Activated naive CD4-positive, alpha-beta T cell treated with anti-CD3 and anti-CD28 coated beads, Interleukin-2, amount 10 ng/mL, durations not matched to agents 7 days and 5 days (primary cell): ENCODE data around the gene MEMO1.
"Not testable (repeated sequence)": the region's sequence is repeated elsewhere in the genome, so short reads cannot be mapped to it uniquely, and the experiment has no call there.

Experiments
- CTCF ChIA-PET: fragments of 350-600 bp; sonication (Branson Sonifier 250); formaldehyde crosslinking; loops from one replicate; lab custom pipeline; 2021; ENCODE audit warnings: antibody characterized with exemption; lab: Charles Lee
- DNase-seq: peaks from one replicate; pipeline ENCODE4 v3.0.0-alpha.2; 2020
- H3K27ac Mint-ChIP-seq: one replicate; pipeline ENCODE4 v1.8.0; 2021; ENCODE audit warnings: mild to moderate bottlenecking, moderate library complexity, mixed read lengths
- H3K27me3 Mint-ChIP-seq: one replicate; pipeline ENCODE4 v1.8.0; 2021; ENCODE audit warnings: mild to moderate bottlenecking, mixed read lengths
- H3K36me3 Mint-ChIP-seq: one replicate; pipeline ENCODE4 v1.8.0; 2021; ENCODE audit warnings: mixed read lengths
- H3K4me1 Mint-ChIP-seq: one replicate; pipeline ENCODE4 v1.8.0; 2021; ENCODE audit warnings: mixed read lengths
- H3K4me3 Mint-ChIP-seq: one replicate; pipeline ENCODE4 v1.8.0; 2021; ENCODE audit warnings: mild to moderate bottlenecking, moderate library complexity, mixed read lengths
- H3K9me3 Mint-ChIP-seq: one replicate; pipeline ENCODE4 v1.8.0; 2021; ENCODE audit warnings: mixed read lengths

Gene MEMO1

DNA sequence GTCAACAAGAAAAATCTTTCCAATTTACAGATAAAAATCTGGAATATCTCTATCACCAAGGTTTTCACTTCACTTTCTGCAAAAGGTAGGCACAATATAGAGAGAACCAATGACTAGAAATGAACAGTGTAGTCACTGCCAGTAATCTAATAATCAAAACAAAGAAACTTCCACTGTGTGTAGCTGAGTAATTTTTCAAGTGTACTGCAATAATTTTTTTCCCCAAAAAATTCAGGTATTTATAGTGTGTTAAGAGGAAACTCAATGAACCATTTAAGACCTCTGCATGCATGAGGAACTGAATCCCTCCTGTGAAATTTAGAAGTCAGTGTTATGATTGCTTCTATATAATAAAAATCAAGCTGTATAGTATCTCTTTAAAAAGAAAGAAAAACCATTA lies 121.8 kb downstream of the MEMO1 start:
- Mint-ChIP-seq H3K4me1 (peaks cover 12% of the 10 kb centered on the region), H3K4me3 (no peak overlapping the region)
- CTCF ChIA-PET: no interaction called here

DNA sequence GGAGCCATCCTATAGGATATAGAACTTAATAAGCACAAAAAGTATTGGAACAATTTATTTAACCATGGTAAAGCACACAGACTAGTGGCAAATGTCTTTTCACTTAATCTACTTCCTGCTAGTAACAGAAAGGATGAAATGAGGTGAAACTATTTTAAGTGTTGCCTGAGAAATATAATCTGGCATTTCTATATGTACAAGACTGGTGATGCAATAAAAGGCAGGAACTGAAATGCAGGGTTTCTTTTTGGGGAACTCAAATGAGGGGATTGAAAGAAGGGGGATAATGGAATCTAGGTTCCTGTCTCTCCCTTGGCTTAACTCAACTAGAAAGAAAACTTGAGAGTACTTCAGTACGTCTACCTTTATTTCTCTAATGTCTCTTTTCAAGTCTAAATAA lies 122.3 kb downstream of the MEMO1 start:
- DNase-seq: no peak
- H3K9me3 Mint-ChIP-seq: no peaks in the 10 kb centered on the region
- H3K4me1 Mint-ChIP-seq: peaks cover 12% of the 10 kb centered on the region
- H3K36me3 Mint-ChIP-seq: peaks cover 24% of the 10 kb centered on the region
- CTCF ChIA-PET: no interaction called here
- H3K27ac Mint-ChIP-seq: no peak overlapping the region
- H3K27me3 Mint-ChIP-seq: no peaks in the 10 kb centered on the region
- no peak overlapping the region for H3K4me3 Mint-ChIP-seq

More for the DNA sequence above, 121.8 kb downstream of the MEMO1 start:
- no peak overlapping the region for H3K27ac Mint-ChIP-seq
- no peaks in the 10 kb centered on the region for H3K9me3 Mint-ChIP-seq
- H3K27me3 Mint-ChIP-seq: no peaks in the 10 kb centered on the region
- DNase-seq: no peak
- peaks cover 27% of the 10 kb centered on the region for H3K36me3 Mint-ChIP-seq

DNA sequence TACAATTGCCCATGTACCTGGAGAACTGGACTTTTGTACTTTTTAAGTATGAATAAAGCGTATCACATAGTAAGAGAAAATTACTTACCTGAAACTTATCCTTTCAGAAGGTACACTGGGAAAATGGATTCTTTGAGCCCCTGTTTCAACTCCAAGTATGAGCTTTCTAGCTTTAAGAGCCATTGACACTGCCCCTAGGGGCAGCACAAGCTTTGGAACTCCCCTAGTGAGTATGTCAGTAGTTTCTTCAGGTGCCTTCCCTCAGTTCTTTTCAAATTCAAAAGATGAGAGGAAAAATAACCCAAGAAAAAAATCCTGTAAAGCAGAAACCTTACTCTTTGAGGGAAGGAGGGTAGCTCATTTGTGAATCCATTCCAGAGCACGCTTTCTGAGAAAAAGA lies 124.1 kb downstream of the MEMO1 start:
- H3K36me3 Mint-ChIP-seq: peaks cover 18% of the 10 kb centered on the region
- no peak overlapping the region for H3K4me3 Mint-ChIP-seq
- peaks cover 12% of the 10 kb centered on the region for H3K4me1 Mint-ChIP-seq
- no peaks in the 10 kb centered on the region for H3K9me3 Mint-ChIP-seq
- H3K27me3 Mint-ChIP-seq: no peaks in the 10 kb centered on the region
- no peak overlapping the region for H3K27ac Mint-ChIP-seq
- no peak for DNase-seq
- CTCF ChIA-PET: no interaction called here

DNA sequence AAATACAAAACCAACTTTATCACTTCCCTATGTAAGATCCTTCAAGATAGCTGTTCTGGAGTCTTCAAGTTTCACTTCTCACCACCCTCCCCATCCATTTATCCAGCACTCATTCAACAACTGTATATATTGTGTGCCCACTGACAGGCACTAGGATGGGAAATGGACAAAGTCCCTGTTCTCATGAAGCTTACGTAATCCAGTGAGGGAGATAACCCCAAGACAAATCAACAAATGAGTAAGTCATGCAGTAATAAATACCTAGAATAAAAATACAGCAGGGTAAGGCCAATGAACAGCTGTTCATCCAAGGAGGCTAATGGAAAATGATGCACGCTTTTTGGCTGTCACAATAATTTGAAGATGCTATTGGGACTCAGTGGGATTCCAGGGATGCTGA lies 133.8 kb downstream of the MEMO1 start:
- Mint-ChIP-seq H3K9me3 (no peaks in the 10 kb centered on the region), H3K27ac (no peak overlapping the region), H3K4me1 (no peaks in the 10 kb centered on the region), H3K36me3 (peaks cover 20% of the 10 kb centered on the region), H3K4me3 (no peak overlapping the region), H3K27me3 (no peaks in the 10 kb centered on the region)
- DNase-seq: no peak
- CTCF ChIA-PET: no interaction called here

DNA sequence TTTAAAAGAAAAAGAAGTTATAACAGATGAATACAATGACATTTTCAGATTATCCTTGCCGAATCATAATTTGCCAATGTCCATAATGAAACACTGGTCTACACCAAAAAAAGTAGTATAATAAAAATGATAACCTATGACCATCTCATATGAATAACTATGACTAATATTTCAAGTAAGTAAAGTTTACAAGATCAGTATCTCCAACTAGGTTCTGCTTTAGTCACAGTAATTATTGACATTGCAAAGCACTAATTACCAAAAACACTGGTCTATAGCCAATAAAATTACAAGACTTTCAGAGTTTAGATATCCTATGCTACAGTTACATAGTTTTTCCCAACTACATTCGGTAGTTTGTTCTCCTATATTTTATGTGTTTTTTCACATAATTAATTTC lies 136.7 kb downstream of the MEMO1 start:
- Mint-ChIP-seq H3K4me1 (no peaks in the 10 kb centered on the region), H3K27ac (no peak overlapping the region)
- CTCF ChIA-PET: no interaction called here

DNA sequence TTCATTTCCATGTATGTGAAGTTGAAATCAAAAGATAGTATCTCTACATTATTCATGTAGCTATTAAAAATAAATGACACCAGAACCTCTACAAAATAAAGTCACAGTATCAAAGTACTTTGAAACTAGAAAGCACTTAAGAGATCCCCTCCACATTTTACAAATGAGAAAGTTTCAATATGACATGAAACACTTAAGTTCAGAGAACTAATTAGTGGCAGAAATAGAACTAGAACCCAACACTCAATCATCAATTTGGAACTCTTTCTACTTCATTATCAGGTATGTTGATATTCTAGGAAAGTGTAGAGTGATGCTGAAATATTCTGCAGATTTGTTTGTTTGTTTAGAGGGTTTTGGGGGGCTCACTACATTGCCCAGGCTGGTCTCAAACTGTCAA lies 145.6 kb downstream of the MEMO1 start:
- Mint-ChIP-seq H3K36me3 (peaks cover 9% of the 10 kb centered on the region), H3K4me3 (no peak overlapping the region), H3K4me1 (no peaks in the 10 kb centered on the region), H3K27ac (no peak overlapping the region), H3K9me3 (no peaks in the 10 kb centered on the region), H3K27me3 (no peaks in the 10 kb centered on the region)
- CTCF ChIA-PET: no interaction called here
- no peak for DNase-seq

More for the DNA sequence above, 136.7 kb downstream of the MEMO1 start:
- H3K27me3 Mint-ChIP-seq: no peaks in the 10 kb centered on the region
- no peak for DNase-seq
- H3K36me3 Mint-ChIP-seq: peaks cover 14% of the 10 kb centered on the region
- H3K9me3 Mint-ChIP-seq: no peaks in the 10 kb centered on the region
- H3K4me3 Mint-ChIP-seq: no peak overlapping the region

GRCh38 chr2:31863867-31864266 lies 146.9 kb downstream of the MEMO1 start:
- CTCF ChIA-PET: no interaction called here
- Mint-ChIP-seq H3K27ac (no peak overlapping the region), H3K9me3 (no peaks in the 10 kb centered on the region), H3K27me3 (no peaks in the 10 kb centered on the region), H3K4me3 (no peak overlapping the region), H3K4me1 (no peaks in the 10 kb centered on the region), H3K36me3 (peaks cover 9% of the 10 kb centered on the region)
- DNase-seq: no peak

DNA sequence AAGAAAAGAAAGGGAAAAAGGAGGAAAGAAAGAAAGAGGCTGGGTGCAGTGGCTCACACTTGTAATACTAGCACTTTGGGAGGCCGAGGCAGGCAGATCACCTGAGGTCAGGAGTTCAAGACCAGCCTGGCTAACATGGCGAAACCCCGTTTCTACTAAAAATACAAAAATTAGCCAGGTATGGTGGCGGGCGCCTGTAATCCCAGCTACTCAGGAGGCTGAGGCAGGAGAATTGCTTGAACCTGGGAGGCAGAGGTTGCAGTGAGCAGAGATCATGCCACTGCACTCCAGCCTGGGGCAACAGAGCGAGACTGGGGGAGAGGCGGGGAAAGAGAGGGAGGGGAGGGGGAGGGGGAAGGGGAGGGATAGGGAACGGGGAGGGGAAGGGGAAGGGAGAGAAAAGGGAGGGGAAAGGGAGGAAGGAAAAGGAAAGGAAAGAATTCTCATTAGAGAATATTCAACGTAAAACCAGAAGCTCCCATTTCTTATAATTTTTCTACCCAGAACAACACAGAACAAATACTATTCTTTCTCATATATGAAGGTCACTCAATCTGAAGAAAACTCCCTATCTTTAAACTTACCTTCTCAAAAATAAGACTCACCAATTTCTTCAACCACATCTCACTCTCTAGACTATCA lies 147.7 kb downstream of the MEMO1 start:
- H3K9me3 Mint-ChIP-seq, H3K27ac Mint-ChIP-seq, H3K4me1 Mint-ChIP-seq, H3K4me3 Mint-ChIP-seq, CTCF ChIA-PET, DNase-seq, H3K36me3 Mint-ChIP-seq, H3K27me3 Mint-ChIP-seq: not testable (repeated sequence)

DNA sequence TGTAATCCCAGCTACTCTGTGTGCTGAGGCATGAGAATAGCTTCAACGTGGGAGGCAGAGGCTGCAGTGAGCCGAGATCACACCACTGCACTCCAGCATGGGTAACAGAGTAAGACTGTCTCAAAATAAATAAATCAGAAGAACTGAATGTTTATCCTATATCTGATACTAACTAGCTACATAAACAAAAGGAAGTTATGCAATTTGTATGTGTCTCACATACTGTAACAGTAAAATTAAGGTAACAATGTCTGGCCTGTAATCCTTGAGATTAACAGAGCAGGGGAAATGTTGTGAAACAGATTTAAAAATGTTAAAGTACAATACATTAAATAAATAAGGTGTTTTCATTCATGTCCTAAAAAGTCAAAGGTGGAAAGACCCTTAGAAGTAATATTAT lies 150.8 kb downstream of the MEMO1 start:
- CTCF ChIA-PET: no interaction called here
- H3K4me3 Mint-ChIP-seq: no peak overlapping the region
- H3K9me3 Mint-ChIP-seq: no peaks in the 10 kb centered on the region
- H3K27me3 Mint-ChIP-seq: no peaks in the 10 kb centered on the region
- peaks cover 5% of the 10 kb centered on the region for H3K36me3 Mint-ChIP-seq
- no peak for DNase-seq
- H3K4me1 Mint-ChIP-seq: no peaks in the 10 kb centered on the region
- H3K27ac Mint-ChIP-seq: no peak overlapping the region

DNA sequence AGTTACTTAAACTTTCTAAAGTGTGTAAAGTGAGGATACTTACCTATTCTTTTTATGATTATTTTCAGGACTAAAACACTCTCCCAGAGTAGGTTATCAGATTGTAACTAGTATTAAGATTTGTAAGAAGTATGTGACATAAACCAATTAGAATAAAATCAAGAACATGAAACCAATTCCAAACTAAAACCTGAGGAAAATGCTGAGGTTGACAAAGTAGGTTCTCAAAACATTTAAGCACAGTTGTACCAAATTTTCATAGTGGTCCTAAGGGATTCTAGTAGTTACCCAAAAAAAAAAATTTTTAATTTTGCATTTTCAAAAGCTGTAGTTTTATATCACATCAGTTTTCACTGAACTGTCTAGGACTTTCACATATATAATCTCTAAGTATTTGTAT lies 157.3 kb downstream of the MEMO1 start:
- no peaks in the 10 kb centered on the region for H3K9me3 Mint-ChIP-seq
- H3K27ac Mint-ChIP-seq: no peak overlapping the region
- no peak for DNase-seq
- no peaks in the 10 kb centered on the region for H3K27me3 Mint-ChIP-seq
- no peaks in the 10 kb centered on the region for H3K4me1 Mint-ChIP-seq
- H3K36me3 Mint-ChIP-seq: peaks cover 8% of the 10 kb centered on the region
- CTCF ChIA-PET: no interaction called here
- no peak overlapping the region for H3K4me3 Mint-ChIP-seq

- CTCF ChIA-PET, H3K27me3 Mint-ChIP-seq, H3K36me3 Mint-ChIP-seq, H3K9me3 Mint-ChIP-seq, H3K4me1 Mint-ChIP-seq, DNase-seq, H3K4me3 Mint-ChIP-seq, H3K27ac Mint-ChIP-seq: not testable (repeated sequence)
Observed at GRCh38 chr2:31842150-31842549, 168.7 kb downstream of the MEMO1 start.

- Mint-ChIP-seq H3K9me3 (no peaks in the 10 kb centered on the region), H3K4me3 (no peak overlapping the region), H3K27me3 (no peaks in the 10 kb centered on the region), H3K27ac (no peak overlapping the region), H3K4me1 (no peaks in the 10 kb centered on the region), H3K36me3 (no peaks in the 10 kb centered on the region)
- DNase-seq: no peak
- CTCF ChIA-PET: no interaction called here
Observed at GRCh38 chr2:31835450-31835849, 175.4 kb downstream of the MEMO1 start.

DNA sequence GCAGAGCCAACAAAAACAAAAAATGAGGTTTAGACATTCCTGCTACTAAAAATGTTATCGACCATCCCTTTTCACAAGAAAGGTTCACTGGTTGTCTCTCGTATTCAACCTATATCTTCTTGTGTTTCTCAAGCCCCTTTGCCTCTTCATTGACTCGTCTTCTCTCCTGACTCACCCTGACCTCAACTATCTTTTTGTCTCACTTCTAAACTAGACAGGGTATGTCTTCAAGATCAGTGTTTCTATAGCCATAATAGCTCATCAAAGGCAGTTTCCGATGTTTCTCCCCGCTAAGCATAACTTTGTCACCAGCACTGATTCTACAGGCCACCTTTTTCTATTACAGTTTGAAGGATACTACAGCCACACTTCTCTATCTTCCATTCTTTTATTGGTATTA lies 178.4 kb downstream of the MEMO1 start:
- no peak for DNase-seq
- CTCF ChIA-PET: interaction anchor here (0.6 kb wide), 1 partner anchor 51 kb away, joined by 3 read pairs; no protein-coding TSS in a partner anchor
- no peak overlapping the region for H3K27ac Mint-ChIP-seq
- peaks cover 5% of the 10 kb centered on the region for H3K27me3 Mint-ChIP-seq
- H3K4me3 Mint-ChIP-seq: no peak overlapping the region
- H3K4me1 Mint-ChIP-seq: no peaks in the 10 kb centered on the region
- no peaks in the 10 kb centered on the region for H3K36me3 Mint-ChIP-seq
- H3K9me3 Mint-ChIP-seq: peaks cover 10% of the 10 kb centered on the region

DNA sequence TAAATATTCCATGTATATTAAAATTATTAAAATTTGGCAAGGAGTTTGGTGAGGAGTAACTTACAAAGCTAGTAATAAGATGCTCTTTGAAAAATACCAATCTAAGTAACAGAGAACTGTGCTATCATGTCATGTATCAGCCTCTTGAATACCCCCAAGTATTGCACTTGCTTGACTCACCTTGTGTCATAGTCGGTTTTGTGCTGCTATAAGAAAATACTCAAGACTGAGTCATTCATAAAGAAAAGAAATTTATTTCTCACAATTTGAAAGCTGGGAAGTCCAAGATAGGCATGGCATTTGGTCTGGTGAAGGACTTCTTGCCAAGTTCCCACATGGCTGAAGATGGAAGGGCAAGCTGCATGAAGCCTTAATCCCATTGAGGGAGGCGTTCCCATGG lies 179.2 kb downstream of the MEMO1 start:
- Mint-ChIP-seq H3K4me1 (no peaks in the 10 kb centered on the region), H3K27ac (no peak overlapping the region), H3K9me3 (peaks cover 10% of the 10 kb centered on the region), H3K4me3 (no peak overlapping the region), H3K36me3 (no peaks in the 10 kb centered on the region), H3K27me3 (peaks cover 5% of the 10 kb centered on the region)
- CTCF ChIA-PET: no interaction called here
- no peak for DNase-seq

DNA sequence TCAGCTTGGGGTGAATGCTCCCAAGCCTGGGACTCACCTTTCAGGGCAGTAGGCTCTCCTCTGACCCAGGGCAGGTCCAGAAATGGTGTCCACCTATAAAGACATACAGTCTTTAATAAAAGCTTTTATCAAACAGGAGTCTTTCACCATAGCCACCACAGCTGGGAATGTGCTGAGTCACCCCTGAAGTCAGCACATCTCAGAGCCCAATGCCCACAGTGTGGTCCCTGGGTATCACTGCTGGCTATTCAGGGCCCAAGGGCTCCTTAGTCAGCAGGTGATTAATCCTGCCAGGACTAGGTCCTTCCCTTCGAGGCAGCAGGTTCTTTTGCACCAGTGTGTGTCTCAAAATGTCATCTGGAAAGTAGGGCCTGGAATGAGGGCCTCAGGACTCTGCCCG lies 181.9 kb downstream of the MEMO1 start:
- no peak for DNase-seq
- Mint-ChIP-seq H3K27ac (no peak overlapping the region), H3K4me1 (no peaks in the 10 kb centered on the region)

GRCh38 chr2:31823558-31823957 lies 187.2 kb downstream of the MEMO1 start:
- CTCF ChIA-PET: no interaction called here
- Mint-ChIP-seq H3K36me3 (no peaks in the 10 kb centered on the region), H3K4me1 (no peaks in the 10 kb centered on the region), H3K27me3 (no peaks in the 10 kb centered on the region), H3K4me3 (no peak overlapping the region), H3K9me3 (peaks cover 20% of the 10 kb centered on the region), H3K27ac (no peak overlapping the region)
- DNase-seq: no peak

More for the DNA sequence above, 181.9 kb downstream of the MEMO1 start:
- Mint-ChIP-seq H3K4me3 (no peak overlapping the region), H3K27me3 (peaks cover 5% of the 10 kb centered on the region), H3K9me3 (peaks cover 15% of the 10 kb centered on the region), H3K36me3 (no peaks in the 10 kb centered on the region)
- CTCF ChIA-PET: no interaction called here
